ENCODE measurements around the gene GABRD.

Gene GABRD

GRCh38 chr1:2047749-2048729 is 28.9 kb downstream of the GABRD start:
- Histone ChIP-seq H3K9ac (ENCODE audit: insufficient read length, low read depth) (no peak overlapping the region), H3K4me3 (ENCODE audit: insufficient read length, low read depth) (no peak overlapping the region), H3K27me3 (ENCODE audit: insufficient read depth, insufficient read length) (peaks cover 36% of the 10 kb centered on the region), H3K9me3 (ENCODE audit: insufficient read depth, low read length) (no peaks in the 10 kb centered on the region), H3K4me1 (ENCODE audit: insufficient read depth, insufficient read length) (peaks cover 14% of the 10 kb centered on the region), H3K36me3 (ENCODE audit: insufficient read depth, insufficient read length, low read length) (no peaks in the 10 kb centered on the region)
- DNase-seq (ENCODE audit: low read depth, low spot score), result no peak
- TF ChIP-seq SUZ12 (IDR thresholded peaks at IDR 0.05; ENCODE audit: extremely low read depth, insufficient read depth, insufficient read length) (no peak), ZNF274 (IDR thresholded peaks at IDR 0.05; ENCODE audit: low read depth, low read length) (no peak)

GRCh38 chr1:2049225-2049717 is 30.1 kb downstream of the GABRD start:
- H3K9ac ChIP-seq (ENCODE audit: insufficient read length, low read depth), result peak overlapping the region; percentile 65
- H3K9me3 ChIP-seq (ENCODE audit: insufficient read depth, low read length), result no peaks in the 10 kb centered on the region
- H3K4me1 ChIP-seq (ENCODE audit: insufficient read depth, insufficient read length), result peaks cover 11% of the 10 kb centered on the region
- no peaks in the 10 kb centered on the region for H3K36me3 ChIP-seq (ENCODE audit: insufficient read depth, insufficient read length, low read length)
- TF ChIP-seq YY1 (IDR thresholded peaks at IDR 0.05; ENCODE audit: insufficient read depth, insufficient read length) (no peak), ZNF274 (IDR thresholded peaks at IDR 0.05; ENCODE audit: low read depth, low read length) (no peak), SUZ12 (IDR thresholded peaks at IDR 0.05; ENCODE audit: extremely low read depth, insufficient read depth, insufficient read length) (no peak)
- peak; percentile 54 for DNase-seq (ENCODE audit: low read depth, low spot score)
- peaks cover 36% of the 10 kb centered on the region for H3K27me3 ChIP-seq (ENCODE audit: insufficient read depth, insufficient read length)
- peak overlapping the region; percentile 57 for H3K4me3 ChIP-seq (ENCODE audit: insufficient read length, low read depth)

- Histone ChIP-seq H3K9me3 (ENCODE audit: insufficient read depth, low read length) (no peaks in the 10 kb centered on the region), H3K4me3 (ENCODE audit: insufficient read length, low read depth) (peak within 1 kb of the TSS; percentile 72), H3K9ac (ENCODE audit: insufficient read length, low read depth) (peak within 1 kb of the TSS; percentile 79), H3K36me3 (ENCODE audit: insufficient read depth, insufficient read length, low read length) (no peaks in the 10 kb centered on the region), H3K4me1 (ENCODE audit: insufficient read depth, insufficient read length) (peaks cover 11% of the 10 kb centered on the region), H3K27me3 (ENCODE audit: insufficient read depth, insufficient read length) (peaks cover 36% of the 10 kb centered on the region)
- TF ChIP-seq YY1 (IDR thresholded peaks at IDR 0.05; ENCODE audit: insufficient read depth, insufficient read length) (no peak), SUZ12 (IDR thresholded peaks at IDR 0.05; ENCODE audit: extremely low read depth, insufficient read depth, insufficient read length) (no peak), ZNF274 (IDR thresholded peaks at IDR 0.05; ENCODE audit: low read depth, low read length) (no peak)
- DNase-seq (ENCODE audit: low read depth, low spot score), result peak; percentile 77
Measured at GRCh38 chr1:2049718-2050431, 30.7 kb downstream of the GABRD start, which contains the start of gene PRKCZ. PRKCZ (plus strand) TSS chr1:2050411; CDS start chr1:2050631, 220 bp downstream.

GRCh38 chr1:2050461-2050792 is 31.3 kb downstream of the GABRD start:
- H3K9ac ChIP-seq (ENCODE audit: insufficient read length, low read depth), result peak overlapping the region; percentile 79
- peak overlapping the region; percentile 72 for H3K4me3 ChIP-seq (ENCODE audit: insufficient read length, low read depth)
- no peak for DNase-seq (ENCODE audit: low read depth, low spot score)
- H3K36me3 ChIP-seq (ENCODE audit: insufficient read depth, insufficient read length, low read length), result peaks cover 2% of the 10 kb centered on the region
- no peak for TF ChIP-seq ZNF274 (IDR thresholded peaks at IDR 0.05; ENCODE audit: low read depth, low read length)
- TF ChIP-seq SUZ12 (IDR thresholded peaks at IDR 0.05; ENCODE audit: extremely low read depth, insufficient read depth, insufficient read length), result no peak
- TF ChIP-seq YY1 (IDR thresholded peaks at IDR 0.05; ENCODE audit: insufficient read depth, insufficient read length), result no peak
- peaks cover 30% of the 10 kb centered on the region for H3K27me3 ChIP-seq (ENCODE audit: insufficient read depth, insufficient read length)
- H3K4me1 ChIP-seq (ENCODE audit: insufficient read depth, insufficient read length), result peaks cover 11% of the 10 kb centered on the region
- H3K9me3 ChIP-seq (ENCODE audit: insufficient read depth, low read length), result no peaks in the 10 kb centered on the region

GRCh38 chr1:2050793-2051682 is 31.9 kb downstream of the GABRD start:
- no peak for DNase-seq (ENCODE audit: low read depth, low spot score)
- H3K27me3 ChIP-seq (ENCODE audit: insufficient read depth, insufficient read length), result peaks cover 25% of the 10 kb centered on the region
- peak overlapping the region; percentile 72 for H3K4me3 ChIP-seq (ENCODE audit: insufficient read length, low read depth)
- TF ChIP-seq ZNF274 (IDR thresholded peaks at IDR 0.05; ENCODE audit: low read depth, low read length), result no peak
- TF ChIP-seq YY1 (IDR thresholded peaks at IDR 0.05; ENCODE audit: insufficient read depth, insufficient read length), result no peak
- no peak for TF ChIP-seq SUZ12 (IDR thresholded peaks at IDR 0.05; ENCODE audit: extremely low read depth, insufficient read depth, insufficient read length)
- no peaks in the 10 kb centered on the region for H3K9me3 ChIP-seq (ENCODE audit: insufficient read depth, low read length)
- peak overlapping the region; percentile 79 for H3K9ac ChIP-seq (ENCODE audit: insufficient read length, low read depth)
- peaks cover 8% of the 10 kb centered on the region for H3K36me3 ChIP-seq (ENCODE audit: insufficient read depth, insufficient read length, low read length)
- peaks cover 11% of the 10 kb centered on the region for H3K4me1 ChIP-seq (ENCODE audit: insufficient read depth, insufficient read length)

GRCh38 chr1:2052054-2052679 is 33.0 kb downstream of the GABRD start:
- H3K9ac ChIP-seq (ENCODE audit: insufficient read length, low read depth), result no peak overlapping the region
- TF ChIP-seq ZNF274 (IDR thresholded peaks at IDR 0.05; ENCODE audit: low read depth, low read length) (no peak), YY1 (IDR thresholded peaks at IDR 0.05; ENCODE audit: insufficient read depth, insufficient read length) (no peak), SUZ12 (IDR thresholded peaks at IDR 0.05; ENCODE audit: extremely low read depth, insufficient read depth, insufficient read length) (no peak)
- no peaks in the 10 kb centered on the region for H3K9me3 ChIP-seq (ENCODE audit: insufficient read depth, low read length)
- H3K36me3 ChIP-seq (ENCODE audit: insufficient read depth, insufficient read length, low read length), result peaks cover 12% of the 10 kb centered on the region
- peaks cover 25% of the 10 kb centered on the region for H3K27me3 ChIP-seq (ENCODE audit: insufficient read depth, insufficient read length)
- peaks cover 8% of the 10 kb centered on the region for H3K4me1 ChIP-seq (ENCODE audit: insufficient read depth, insufficient read length)
- DNase-seq (ENCODE audit: low read depth, low spot score), result no peak
- H3K4me3 ChIP-seq (ENCODE audit: insufficient read length, low read depth), result no peak overlapping the region

Measured in NT2/D1 (cell line).